GM12875 (cell line): ENCODE results near the gene PAK5.

ENCODE experiments used
- H3K4me3 ChIP-seq: one replicate; pipeline ENCODE4 v1.5.1; 2011; ENCODE audit warnings: low read depth, low read length, control low read depth
- TF ChIP-seq, protein P1 (sequence below): IDR thresholded peaks from 2 replicates; pipeline ENCODE4 v1.5.1; 2011; ENCODE audit warnings: low read depth, mild to moderate bottlenecking, control low read depth, inconsistent platforms, low read length, moderate library complexity, borderline replicate concordance; ENCODE audit not compliant: insufficient read depth

The PAK5 gene

DNA sequence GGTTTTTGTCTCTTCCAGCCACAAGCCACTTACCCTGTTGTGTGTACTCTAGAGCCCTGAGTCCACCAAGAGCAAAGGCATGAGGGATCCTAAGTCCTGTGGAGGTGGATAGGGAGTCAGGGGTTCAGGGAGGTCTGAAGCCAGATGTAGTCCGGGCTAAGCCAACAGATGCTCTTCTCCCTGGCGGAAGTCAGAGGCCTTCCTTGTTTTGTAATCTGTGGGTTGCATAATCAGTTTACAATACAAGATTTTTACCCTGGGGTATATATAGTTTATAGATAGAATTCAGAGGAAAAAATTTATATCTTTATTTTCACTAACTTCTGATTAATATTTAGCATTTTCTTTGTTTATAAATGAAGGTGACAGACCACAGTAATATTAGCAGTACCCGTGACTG lies 315.2 kb downstream of the PAK5 start:
- TF ChIP-seq, protein P1, sequence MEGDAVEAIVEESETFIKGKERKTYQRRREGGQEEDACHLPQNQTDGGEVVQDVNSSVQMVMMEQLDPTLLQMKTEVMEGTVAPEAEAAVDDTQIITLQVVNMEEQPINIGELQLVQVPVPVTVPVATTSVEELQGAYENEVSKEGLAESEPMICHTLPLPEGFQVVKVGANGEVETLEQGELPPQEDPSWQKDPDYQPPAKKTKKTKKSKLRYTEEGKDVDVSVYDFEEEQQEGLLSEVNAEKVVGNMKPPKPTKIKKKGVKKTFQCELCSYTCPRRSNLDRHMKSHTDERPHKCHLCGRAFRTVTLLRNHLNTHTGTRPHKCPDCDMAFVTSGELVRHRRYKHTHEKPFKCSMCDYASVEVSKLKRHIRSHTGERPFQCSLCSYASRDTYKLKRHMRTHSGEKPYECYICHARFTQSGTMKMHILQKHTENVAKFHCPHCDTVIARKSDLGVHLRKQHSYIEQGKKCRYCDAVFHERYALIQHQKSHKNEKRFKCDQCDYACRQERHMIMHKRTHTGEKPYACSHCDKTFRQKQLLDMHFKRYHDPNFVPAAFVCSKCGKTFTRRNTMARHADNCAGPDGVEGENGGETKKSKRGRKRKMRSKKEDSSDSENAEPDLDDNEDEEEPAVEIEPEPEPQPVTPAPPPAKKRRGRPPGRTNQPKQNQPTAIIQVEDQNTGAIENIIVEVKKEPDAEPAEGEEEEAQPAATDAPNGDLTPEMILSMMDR: no peak
- no peak overlapping the region for H3K4me3 ChIP-seq

DNA sequence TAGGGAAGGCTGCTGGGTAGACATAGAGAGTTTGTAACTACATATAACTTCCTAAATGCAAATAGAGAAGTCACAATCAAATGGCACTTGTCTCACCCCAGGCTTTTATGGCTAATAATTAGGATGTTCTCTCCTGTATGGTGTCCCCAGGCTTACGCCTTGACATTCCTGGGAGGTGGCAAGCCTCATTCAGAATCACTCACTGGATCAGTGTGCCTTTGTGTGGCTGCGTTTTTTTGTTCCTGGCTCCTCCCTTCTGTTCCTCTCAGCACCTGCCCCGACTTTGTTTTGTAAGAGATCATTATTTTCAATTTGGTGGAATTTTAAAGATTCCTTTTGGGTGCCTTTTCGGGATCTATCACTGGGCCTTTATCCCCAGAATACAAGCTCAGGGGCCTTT lies 318.8 kb downstream of the PAK5 start:
- H3K4me3 ChIP-seq: no peak overlapping the region
- TF ChIP-seq, protein P1: no peak

DNA sequence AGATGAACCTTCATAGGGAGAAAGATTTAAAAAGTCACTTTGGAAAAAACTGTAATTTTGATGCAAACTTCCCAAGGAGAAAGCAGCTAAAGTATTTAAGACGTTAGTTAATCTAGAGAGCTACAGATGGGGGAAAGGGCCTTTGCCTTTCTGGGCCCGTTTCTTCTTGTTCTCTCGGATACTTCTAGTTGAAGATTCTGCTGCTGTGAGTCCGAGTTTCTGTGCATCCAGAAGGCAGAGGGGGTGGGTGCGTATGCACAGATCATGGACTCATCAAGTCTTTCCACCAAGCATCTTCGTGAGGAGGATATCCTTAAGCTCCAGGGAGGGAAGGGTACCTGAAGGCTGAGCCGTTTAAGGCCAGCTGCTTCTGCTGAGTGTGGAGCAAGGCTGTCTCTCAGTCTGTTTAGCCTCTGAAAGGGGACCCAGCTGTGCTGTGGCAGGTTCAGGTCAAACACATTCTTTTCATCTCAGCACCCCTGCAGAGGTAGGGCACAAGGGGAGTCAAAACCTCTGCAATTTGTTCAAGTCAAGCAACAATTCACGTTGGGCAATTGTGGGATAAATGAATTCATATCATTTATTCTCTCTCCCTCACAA lies 320.2 kb downstream of the PAK5 start:
- no peak overlapping the region for H3K4me3 ChIP-seq
- TF ChIP-seq, protein P1: no peak

DNA sequence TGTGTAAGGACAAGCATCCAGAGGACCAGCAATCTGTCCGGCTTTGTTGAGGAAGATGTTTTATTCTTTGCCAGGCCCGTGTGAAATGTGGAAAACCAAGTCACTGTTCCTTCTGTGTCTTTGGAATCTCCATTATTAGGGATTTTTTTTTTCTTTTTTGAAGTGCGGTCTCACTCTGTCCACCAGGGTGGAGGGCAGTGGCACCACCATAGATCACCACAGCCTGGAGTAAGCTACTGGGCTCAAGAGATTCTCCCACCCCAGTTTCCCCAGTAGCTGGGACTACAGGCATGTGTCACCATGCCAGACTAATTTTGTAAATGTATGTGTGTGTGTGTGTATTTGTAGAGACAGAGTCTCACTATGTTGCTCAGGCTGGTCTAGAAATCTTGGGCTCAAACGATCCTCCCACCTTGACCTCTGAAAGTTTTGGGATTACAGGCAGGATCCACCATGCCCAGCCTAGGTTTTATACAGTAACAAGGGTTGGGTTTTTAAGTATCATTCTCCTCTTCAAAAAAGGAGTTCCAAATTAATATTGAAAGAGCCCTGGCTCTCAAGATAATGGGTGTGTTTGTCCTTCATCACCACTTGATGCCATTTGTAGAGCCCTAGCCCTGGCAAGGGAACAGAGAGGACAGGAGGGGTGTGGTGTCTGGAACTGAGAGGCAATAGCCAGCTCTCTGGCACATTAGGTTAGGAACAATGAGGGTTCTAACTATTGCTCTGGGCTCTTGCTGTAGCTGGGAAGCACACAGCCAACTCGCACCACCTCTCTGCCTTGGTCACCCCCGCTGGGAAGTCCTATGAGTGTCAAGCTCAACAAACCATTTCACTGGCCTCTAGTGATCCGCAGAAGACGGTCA lies 321.3 kb downstream of the PAK5 start:
- no peak overlapping the region for H3K4me3 ChIP-seq
- TF ChIP-seq, protein P1: no peak

DNA sequence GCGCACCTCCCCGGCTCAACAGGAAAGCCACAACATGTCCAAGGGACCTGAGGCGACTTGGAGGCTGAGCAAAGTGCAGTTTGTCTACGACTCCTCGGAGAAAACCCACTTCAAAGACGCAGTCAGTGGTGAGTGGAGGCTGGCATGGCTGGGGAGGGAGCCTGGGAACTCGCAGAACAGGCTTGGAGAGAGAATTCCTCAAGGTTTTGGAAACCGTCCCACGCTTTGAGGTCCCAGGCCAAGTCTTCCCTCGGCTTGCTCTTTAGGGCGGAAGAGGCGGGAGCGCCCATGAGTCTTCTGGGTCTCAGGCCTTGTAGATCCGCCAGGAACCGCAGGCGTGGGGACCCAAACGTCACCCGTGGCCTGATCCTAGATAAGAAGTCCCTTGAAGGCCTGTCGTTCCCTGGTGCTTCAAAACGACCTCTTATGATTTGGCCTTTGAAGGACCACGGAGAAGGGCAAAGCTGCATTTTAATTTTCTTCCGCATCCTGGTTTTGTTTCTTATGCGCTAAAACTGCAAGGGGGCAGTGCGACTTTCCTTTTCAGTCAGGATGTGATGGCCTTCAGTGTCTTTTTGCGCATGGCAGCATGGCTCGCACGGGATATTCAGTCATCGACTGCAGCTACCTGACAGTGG lies 322.5 kb downstream of the PAK5 start:
- no peak overlapping the region for H3K4me3 ChIP-seq
- TF ChIP-seq, protein P1: no peak

DNA sequence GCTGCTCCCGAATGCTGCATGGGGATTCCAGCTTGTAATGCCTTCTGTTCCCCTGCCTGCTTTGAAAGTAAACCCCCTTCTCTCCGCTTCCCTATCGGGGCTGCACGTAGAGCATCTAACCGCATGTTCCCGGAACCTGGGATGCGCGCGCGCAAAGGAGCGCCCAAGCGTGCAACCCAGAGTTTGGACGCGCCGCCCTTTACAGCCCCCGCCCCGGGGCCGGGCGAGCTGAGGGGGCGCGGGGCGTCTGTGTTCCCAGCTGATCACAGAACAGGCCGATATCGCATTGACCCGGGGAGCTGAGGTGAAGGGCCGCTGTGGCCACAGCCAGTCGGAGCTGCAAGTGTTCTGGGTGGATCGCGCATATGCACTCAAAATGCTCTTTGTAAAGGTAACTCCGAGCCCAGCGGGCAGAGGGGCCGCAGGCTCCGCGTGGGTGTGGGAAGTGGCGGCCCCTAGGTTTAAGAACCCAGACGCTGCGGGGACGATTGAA lies 323.1 kb downstream of the PAK5 start:
- no peak overlapping the region for H3K4me3 ChIP-seq
- TF ChIP-seq, protein P1: no peak

DNA sequence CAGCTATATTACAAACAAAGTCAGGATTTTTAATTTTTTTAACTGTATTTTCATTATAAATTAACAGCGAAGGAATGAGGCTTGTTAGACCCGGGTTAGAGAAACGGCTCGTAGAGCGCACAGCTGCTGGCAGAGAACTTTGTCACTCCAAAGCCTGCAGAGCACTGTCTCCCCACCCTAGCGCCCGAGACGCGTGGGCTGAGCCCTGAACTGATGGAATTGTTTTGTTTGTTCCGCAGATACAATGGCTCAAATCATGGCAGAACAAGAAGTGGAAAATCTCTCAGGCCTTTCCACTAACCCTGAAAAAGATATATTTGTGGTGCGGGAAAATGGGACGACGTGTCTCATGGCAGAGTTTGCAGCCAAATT lies 323.7 kb downstream of the PAK5 start:
- TF ChIP-seq, protein P1: no peak
- no peak overlapping the region for H3K4me3 ChIP-seq
